ENCODE data around the gene KCNIP4.

Gene KCNIP4

DNA sequence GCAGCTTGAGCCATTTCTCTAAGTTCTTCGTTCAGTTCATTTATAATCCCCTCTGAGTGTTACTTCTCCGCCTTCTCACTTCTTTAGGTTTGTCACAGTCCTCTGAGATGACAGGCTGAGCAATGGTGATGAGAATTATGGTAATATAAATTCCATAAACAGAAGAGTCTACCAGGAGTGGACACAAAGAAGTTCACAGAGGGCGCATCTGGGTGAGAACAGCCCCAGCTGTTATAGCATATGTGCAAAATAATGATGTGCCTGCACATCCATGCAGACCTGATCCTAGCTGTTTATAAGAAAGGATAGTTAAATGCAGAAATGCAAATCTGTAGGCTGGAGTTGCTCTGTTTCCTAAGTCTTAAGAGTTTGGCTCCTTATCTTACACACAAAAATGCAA is 377.5 kb downstream of the KCNIP4 start:
- no peak for DNase-seq (ENCODE audit: low read depth in 2 of 2)

DNA sequence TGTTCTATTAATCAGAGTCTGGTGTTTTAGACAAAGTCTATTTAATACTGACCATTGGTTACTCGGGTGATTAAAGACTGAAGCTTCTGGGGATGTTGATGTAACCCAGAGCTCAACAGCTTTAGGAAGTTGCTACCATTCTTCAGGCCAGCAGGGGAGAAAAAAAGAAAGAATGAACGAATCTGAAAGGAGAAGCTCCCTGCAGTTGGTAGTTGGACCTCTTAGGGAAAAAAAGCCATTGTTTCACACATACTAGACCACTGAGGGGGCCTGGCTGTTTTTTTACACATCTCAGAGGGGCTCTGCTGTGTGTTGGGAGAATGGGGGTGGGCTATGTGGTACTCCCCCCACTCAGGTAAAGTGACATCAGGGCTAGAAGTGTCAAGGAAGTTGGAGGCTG is 378.9 kb downstream of the KCNIP4 start:
- no peak for DNase-seq (ENCODE audit: low read depth in 2 of 2)

DNA sequence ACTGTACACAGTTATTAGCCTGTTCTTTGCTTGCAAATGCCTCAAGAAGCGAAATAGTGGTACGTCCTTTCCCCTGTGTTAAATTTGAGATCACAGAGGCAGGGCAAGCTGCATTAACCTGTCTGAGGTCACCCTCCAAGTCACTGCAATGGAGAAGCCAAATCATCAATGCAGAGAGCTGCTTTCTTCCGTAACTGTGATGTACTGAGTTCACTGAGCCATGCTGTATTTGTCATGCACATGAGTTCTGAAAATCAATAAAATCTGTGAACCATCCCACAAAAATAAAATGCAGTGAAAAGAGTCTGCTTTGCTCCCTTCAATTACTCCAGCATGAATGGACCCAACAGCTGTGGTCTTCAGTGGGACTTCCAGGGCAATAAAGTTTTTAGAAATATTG is 393.5 kb downstream of the KCNIP4 start:
- DNase-seq (ENCODE audit: low read depth in 2 of 2): no peak

DNA sequence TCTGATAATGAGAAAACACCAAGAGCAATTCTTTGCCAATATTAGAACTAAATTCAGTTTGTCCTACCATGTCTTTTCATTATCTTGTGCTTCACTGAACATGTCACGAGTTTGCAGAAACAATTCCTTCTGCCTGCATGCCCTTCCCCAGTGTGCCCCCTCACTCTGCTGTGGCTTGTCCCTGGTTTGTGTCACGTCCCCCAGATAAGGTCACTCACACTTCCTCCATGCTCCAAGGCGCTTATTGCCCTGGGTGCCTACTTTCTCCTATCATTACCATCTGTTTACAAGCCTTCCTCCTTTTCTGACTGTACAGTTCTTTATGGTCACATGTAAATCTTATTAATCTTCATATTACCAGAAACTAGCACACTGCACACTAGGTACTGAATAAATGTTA is 394.1 kb downstream of the KCNIP4 start:
- DNase-seq (ENCODE audit: low read depth in 2 of 2): no peak

DNA sequence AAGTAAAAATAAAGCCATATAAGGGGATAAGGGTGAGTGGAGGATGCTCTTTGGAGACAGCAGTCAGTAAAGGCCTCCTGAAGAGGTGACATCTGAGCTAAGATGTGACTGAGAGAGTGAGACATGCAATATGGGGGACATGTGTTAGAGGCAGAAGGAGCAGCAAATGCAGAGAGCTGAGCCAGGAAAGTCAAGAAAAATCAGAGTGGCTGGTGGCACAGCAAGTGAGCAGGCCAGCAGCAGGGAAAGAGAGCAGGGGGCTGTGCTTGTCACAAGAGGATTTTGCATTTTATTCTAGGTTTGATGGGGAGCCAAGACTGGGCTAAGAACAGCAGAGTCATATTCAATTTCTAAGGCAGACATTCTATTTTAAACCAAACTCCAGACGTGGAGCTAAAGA is 394.5 kb downstream of the KCNIP4 start:
- DNase-seq (ENCODE audit: low read depth in 2 of 2): no peak

DNA sequence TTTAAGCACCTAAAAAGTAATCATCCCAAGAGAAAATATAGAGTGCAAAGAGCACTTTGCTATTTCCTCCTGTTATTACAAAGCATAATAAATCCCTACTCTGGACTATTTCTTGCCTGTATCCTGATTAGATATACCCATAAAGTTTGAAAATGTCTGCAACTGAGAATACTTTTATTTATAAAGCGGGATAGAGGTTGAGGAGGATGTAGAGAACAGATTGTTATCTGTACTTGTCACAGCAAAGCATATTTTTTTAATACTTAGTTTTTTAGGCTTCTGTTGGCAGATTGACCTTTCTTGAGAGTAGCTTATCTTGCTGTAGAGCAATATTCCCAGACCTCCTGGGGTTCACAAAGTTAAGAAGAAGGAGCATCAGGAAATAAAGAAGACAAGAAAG is 396.1 kb downstream of the KCNIP4 start:
- no peak for DNase-seq (ENCODE audit: low read depth in 2 of 2)

DNA sequence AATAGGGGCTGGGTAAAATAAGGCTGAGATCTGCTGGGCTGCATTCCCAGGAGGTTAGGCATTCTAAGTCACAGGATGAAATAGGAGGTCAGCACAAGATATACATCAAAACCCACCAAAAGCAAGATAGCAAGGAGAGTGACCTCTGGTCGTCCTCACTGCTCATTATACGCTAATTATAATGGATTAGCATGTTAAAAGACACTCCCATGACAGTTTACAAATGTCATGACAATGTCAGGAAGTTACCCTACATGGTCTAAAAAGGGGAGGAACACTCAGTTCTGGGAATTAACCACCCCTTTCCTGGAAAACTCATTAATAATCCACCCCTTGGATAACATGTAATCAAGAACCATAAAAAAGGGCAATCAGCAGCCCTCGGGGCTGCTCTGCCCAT is 403.6 kb downstream of the KCNIP4 start:
- no peak for DNase-seq (ENCODE audit: low read depth in 2 of 2)

DNA sequence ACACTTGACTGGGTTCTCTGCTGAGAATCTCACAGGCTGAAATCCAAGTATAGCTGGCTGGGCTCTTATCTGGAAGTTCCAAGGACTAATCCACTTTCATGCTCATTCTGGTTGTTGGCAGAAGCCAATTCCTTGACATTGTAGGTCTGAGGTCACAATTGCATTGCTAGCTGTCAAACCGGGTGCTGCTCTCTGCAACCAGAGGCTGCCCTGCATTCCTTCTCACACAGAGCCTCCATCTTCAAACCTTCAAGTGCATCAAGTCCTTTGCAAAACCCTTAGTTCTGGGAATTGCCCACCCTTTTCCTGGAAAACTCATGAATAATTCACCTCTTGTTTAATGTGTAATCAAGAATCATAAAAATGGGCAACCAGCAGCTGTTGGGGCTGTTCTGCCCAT is 404.2 kb downstream of the KCNIP4 start:
- DNase-seq (ENCODE audit: low read depth in 2 of 2): no peak

DNA sequence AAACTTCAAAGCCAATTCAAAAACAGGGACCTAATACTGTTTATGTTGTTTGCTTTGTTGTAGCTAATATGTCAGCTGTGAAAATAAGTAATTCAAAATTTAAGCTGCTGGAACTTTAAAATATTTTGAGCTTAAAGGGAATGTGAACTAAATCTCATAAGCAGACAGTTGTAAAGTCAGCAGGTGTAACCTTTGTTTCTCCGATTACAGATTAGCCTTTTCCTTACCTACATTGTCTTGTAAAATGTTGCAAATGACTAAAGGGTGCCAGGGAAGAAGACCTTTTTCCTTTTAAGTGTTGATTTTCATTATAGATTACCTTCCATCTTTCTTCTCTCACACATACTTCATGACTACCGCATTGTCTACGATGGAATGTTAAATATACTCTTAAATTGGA is 405.1 kb downstream of the KCNIP4 start:
- no peak for DNase-seq (ENCODE audit: low read depth in 2 of 2)

DNA sequence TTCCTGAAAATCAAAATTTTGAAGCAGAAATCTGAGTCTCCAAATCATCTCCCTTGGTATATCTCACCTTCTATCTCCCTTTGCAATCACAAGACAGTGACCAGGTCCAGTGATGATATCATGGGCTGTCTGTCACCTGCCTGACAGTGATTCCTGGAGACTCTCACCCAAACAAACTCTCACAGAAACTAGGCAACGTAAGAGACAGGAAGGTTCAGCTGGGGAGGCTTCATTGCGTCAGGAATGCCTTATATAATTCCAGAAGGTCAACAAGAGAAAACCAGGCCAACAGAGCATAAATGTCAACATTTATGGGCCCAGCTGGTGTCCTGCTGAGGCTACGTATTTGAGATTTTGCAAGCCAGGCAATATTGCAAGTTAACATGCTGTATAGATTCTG is 412.7 kb downstream of the KCNIP4 start:
- no peak for DNase-seq (ENCODE audit: low read depth in 2 of 2)

DNA sequence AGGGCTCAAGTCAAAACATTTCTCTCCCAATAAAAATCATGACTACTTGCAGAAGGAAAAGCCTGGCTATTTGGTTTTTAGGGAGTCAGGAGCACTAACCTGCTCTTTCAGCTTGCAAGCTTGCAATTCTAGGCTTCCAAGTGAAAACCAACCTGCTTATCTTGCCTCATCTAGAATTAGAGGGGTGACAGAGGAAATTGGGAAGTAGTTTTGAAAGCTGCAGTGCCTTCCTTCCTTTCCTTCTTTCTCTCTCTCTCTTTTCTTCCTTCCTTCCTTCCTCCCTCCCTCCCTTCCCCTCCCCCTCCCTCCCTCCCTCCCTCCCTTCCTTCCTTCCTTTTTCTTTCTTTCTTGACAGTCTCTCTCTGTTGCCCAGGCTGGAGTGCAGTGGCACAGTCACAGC is 417.5 kb downstream of the KCNIP4 start:
- DNase-seq (ENCODE audit: low read depth in 2 of 2): no peak

DNA sequence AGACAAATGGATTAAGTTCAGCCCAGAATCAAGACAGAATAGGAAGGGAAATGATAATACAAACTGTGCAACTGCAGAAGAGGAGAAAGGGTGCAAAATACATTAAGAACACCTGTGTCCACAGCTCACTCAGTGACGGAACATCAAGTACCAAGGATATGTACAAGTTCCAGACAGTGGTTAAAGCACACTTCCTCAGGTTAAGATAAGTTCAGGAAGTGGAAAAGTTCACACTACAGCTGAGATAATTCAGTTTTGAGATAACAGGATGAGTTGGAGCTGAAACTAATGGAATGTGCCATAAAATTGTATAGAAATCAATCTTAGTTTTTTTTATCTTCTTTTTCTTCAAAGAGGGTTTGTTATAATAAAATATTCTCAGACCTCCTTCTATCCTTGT is 419.4 kb downstream of the KCNIP4 start:
- no peak for DNase-seq (ENCODE audit: low read depth in 2 of 2)

DNA sequence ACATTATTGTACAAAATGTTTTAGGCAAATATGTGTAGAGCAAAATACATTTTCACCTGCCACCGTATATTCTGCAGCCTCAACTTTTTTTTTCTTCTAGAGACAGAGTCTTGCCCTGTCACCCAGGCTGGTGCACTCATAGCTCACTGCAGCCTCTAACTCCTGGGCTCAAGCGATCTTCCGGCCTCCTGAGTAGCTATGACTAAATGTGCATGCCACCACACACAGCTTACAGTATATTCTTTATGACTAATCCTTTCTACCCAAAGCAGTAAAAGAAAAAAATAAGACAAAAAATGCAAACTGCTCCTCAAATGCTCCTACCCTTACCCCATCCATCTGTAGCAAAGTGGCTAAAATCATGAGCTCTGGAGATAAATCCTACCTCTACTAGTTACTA is 426.3 kb downstream of the KCNIP4 start:
- DNase-seq (ENCODE audit: low read depth in 2 of 2): no peak

DNA sequence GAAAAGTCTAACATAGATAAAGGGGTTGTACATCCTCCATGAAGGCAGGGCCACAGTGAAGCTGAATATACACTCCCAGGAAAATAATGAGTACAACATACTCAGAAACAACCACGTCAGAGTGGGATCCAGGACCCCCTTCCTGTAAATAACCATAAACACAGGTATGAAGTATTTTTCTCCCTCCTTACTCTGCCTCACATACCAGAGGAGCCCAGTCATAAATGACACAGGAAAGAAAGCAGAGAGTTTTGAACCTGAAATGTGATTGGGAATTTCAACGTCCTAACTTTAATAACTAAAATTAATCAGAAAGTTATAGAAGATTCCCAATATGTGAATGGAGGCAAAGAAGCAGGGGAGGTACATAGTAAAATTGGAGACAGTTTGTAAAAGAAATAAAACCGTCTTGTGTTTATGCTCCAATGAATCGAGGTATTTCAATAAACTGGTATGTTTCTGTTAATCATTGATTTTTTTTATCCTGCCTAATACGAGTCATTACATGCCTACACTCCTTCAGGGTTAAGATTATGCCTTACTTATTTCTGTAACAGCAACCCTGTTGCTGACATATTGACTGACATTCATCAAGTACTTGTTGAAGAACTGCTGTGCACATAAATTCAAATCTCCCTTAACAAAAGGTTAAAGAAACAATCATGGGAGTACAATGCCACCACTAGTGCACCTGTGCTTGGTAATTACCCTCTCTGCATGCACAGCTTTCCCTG is 431.3 kb downstream of the KCNIP4 start:
- no peak for DNase-seq (ENCODE audit: low read depth in 2 of 2)

DNA sequence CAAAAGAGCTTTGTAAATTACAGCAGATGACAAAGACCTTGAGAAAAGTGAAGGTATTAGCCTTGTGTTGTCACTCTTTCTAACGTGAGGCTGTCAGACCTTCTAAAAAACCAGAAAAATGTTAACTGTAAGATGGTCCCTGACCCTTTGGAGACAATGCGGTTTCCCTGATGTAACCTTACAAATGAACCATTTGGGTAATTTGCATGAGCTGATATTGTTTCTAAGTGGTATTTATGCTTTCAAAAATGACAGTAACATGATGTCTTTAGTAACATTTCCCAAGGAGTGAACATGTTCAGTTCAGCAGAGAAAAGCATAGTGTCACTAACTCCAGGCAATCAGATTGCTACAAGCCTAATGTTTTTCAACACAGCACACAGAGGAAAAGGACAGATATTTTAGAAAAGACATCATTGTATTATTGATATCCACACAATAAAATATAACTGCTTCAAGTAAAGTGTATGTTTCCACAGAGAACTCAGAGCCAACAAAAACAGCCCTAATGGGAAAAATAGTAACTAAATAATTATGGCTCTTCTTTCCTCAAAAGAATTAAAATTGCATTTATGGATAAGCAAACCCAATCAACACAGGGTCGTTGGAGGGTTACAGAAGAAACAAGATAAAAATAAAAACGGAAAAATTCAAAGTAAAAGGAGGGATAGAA is 434.4 kb downstream of the KCNIP4 start:
- DNase-seq (ENCODE audit: low read depth in 2 of 2): no peak

DNA sequence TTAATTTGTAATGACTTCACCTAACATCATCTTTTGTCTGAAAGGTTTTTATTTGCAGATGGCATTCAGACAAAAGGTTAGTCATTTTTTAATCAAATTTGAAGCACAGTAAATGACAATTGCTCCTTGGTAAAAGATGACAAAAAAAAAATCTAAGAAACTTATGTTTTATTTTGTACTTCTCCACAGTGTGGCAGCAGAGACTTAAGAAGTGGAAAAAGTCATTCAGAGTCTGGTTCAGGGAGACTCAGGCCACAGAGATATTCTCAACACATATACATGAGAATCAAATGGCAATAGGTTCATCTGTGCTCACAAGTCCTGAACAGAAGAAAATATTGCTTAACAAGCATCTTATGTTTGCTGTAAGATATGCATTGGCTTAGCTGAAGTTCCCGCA is 436.2 kb downstream of the KCNIP4 start:
- DNase-seq (ENCODE audit: low read depth in 2 of 2): no peak

DNA sequence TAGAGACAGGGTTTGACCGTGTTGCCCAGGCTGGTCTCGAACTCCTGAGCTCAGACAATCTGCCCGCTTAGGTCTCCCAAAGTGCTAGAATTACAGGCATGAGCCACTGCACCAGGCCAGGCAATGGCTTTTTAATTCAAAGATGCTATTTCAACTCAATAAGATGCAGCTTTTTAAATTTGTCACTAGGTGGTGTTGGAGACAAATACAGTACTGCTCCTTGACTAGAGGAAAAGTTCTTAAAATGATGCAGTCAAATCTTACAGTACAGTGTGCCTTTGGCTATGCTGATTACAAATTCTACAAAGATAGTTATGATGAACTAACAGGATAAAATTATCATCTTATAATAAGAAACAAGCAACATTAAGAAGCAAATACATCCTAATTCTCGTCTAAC is 441.1 kb downstream of the KCNIP4 start:
- DNase-seq (ENCODE audit: low read depth in 2 of 2): no peak

DNA sequence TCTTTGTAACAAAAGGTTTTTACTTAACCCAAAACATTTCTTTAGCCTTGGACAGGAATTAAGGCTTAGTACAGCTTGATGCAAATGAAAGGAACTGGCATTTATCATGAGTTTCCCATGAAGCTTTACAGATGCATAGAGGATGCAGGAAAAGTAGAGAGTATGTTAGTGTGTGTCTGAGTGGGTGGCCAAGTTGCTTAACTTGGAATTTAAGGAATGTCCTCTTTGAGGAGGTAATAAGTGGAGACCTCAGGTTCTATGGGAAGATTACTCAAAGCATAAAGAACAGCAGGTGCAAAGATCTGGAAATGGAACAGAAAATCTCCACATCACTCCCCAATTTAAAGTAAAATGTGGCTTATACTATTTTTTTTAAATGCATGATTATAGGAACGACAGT is 457.9 kb downstream of the KCNIP4 start:
- no peak for DNase-seq (ENCODE audit: low read depth in 2 of 2)

DNA sequence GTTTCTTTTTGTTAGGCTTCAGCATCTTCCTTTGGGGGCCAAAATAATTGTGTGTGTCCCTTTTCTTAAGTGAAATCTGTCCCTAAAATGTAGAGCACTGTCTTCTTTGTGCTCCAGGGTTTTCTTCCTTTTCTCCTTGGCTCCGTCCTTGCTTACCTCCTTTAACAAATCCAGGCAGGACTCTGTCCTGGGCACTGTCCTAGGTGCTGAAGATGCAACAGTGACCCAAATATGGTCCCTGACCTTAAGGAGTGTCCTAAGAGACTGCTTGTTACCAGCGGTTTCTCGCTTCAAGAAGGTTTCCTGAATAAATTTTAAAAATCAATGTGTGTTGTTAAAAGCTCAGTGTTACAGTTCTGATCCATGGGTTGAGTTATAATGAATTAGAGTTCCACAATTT is 471.8 kb downstream of the KCNIP4 start:
- no peak for DNase-seq (ENCODE audit: low read depth in 2 of 2)

DNA sequence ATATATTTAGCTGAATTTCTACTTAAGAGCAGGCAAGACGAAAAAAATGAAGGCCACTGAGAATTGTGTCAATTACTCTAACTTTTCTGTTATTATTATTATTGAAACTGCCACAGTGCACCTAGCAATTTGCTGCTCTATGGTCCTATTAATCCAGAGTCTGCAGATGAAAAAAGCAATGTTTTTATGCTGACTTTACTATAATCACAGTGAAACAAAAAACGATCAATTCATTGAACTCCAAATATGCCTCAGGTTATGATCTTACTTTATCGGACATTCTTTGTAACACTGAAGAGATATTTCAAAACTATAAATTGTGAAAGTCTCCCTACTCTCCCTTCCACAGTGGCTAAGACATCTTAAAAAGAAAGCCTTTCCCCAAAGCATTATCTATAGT is 474.4 kb downstream of the KCNIP4 start:
- DNase-seq (ENCODE audit: low read depth in 2 of 2): no peak

DNA sequence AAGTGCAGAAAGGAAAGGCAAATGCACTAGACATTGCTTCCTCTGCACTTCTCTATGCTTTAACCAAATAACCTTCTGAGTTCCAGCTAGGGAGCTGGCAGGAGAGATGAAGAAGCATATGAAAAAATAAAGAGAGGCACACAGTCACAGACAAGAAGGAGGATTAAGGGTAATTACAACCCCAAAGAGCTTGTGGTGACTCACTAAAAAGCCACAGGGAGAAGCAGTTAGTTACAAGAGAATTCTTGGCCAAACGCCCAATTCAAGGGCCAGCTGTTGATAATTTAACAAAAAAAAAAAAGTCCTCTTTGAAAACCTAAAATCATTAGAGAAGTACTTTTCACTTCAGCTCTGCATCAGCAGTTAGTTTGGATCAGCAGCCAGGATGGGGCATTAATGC is 478.0 kb downstream of the KCNIP4 start:
- peak in 1 of 2 experiments; percentile 2 for DNase-seq (ENCODE audit: low read depth in 2 of 2)

DNA sequence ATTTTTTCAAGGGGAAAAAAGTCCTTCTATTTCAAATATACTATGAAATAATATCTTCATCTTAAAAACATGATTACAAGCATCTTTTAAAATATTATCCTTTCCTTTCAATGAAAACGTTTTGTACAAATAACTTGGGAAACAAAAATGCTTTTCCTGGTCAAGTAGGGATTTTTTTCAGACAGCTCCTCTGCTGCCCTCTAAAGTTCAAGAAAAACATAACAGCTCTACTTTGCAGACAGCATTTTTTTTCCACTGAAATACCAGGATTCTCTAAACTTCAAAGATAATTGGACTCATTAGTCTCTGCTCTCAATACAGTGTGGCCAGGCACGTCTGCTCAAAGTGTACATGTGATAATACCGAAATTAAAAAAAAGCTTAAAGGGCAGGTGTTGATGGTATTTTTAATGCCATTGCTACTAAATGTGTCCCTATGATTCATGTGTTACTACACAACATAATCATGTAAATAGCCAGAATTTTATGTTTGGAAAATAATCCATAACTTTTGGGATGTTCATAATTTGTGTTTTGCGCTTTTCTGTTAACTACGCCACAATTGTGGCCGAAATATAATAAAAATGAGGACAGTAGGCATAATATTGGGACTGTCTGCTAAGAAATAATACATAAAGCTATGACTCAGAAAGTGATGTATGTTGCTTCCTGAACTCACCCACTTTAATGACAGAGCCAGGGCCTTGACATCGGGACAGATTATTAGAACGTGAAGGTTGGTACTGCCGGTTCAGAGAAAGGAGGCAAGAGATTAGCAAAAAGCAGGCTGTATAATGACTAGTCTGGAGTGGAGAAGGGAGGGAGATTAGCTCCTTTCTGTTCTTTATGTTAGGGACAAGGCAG is 478.9 kb downstream of the KCNIP4 start:
- no peak for DNase-seq (ENCODE audit: low read depth in 2 of 2)

DNA sequence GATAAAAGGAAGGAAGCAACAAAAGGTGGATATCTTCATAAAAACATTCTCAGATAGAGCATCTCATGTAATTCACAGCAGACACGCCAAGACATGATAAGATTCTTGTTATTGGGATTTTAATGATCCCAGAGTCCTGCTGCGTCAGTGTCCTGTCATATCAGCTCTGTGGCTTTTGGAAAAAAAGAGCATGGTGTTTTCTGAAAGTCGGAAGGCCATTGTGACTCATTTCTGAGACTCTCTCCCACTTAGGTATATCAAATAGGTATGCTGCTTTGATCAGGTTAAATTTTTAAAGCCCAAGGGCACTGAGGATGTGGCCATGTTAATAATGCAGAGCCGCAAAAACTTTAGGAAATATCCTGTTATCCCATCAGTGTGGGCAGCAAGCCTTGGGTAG is 481.0 kb downstream of the KCNIP4 start:
- no peak for DNase-seq (ENCODE audit: low read depth in 2 of 2)
